ENCODE results near the gene LIMCH1. TPM values are rescaled to one million over a fixed set of nuclear protein-coding genes. Genes with fewer than 3 reads are reported as not detected.

LIMCH1 gene
- total RNA-seq, 1 donor from 2014 or later, result 87.2 TPM

- Histone ChIP-seq H3K9ac (ENCODE audit: low read depth in 1 of 3, low read length in 3 of 3) (no peak overlapping the region), H3K27me3 (ENCODE audit: control insufficient read depth in 3 of 3, insufficient read depth in 3 of 3, low read length in 3 of 3) (peaks cover 0 to 7% (median 5%) of the 10 kb centered on the region in 3 donors), H3K36me3 (ENCODE audit: control insufficient read depth in 3 of 3, insufficient read depth in 3 of 3, low read length in 3 of 3) (no peaks in the 10 kb centered on the region)
These were observed 177.2 kb downstream of the LIMCH1 start for GRCh38 chr4:41715155-41715554.

DNA sequence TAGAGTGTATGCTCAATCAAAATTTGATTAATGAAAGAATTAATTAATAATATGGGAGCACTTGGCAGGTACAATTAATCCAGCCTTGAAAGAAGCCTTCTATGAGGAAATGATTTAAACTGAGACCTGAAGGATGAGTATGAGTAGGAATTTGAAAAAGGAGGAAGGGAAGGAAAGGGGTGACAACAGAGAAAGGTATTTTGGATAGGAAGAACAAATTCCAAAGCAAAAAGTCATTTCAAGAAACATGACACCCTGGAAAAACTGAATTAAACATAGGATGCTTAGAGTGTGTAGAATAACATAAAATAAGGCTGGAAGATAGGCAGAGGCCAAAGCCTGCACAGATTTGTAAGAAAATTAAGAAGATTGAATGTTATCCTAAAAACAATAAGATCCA is 180.9 kb downstream of the LIMCH1 start:
- Histone ChIP-seq H3K4me3 (ENCODE audit: low read length in 3 of 3) (no peak overlapping the region), H3K9ac (ENCODE audit: low read depth in 1 of 3, low read length in 3 of 3) (no peak overlapping the region), H3K27ac (ENCODE audit: low read depth, low read length) (no peak overlapping the region), H3K27me3 (ENCODE audit: control insufficient read depth in 3 of 3, insufficient read depth in 3 of 3, low read length in 3 of 3) (peaks cover 0 to 10% (median 7%) of the 10 kb centered on the region in 3 donors), H3K4me1 (ENCODE audit: control insufficient read depth in 3 of 3, insufficient read depth in 3 of 3, low read length in 3 of 3) (no peaks in the 10 kb centered on the region), H3K36me3 (ENCODE audit: control insufficient read depth in 3 of 3, insufficient read depth in 3 of 3, low read length in 3 of 3) (no peaks in the 10 kb centered on the region), H3K9me3 (ENCODE audit: control insufficient read depth in 3 of 3, low read length in 3 of 3) (no peaks in the 10 kb centered on the region)

More at GRCh38 chr4:41715155-41715554, 177.2 kb downstream of the LIMCH1 start:
- Histone ChIP-seq H3K4me1 (ENCODE audit: control insufficient read depth in 3 of 3, insufficient read depth in 3 of 3, low read length in 3 of 3) (no peaks in the 10 kb centered on the region), H3K27ac (ENCODE audit: low read depth, low read length) (no peak overlapping the region), H3K9me3 (ENCODE audit: control insufficient read depth in 3 of 3, low read length in 3 of 3) (no peaks in the 10 kb centered on the region), H3K4me3 (ENCODE audit: low read length in 3 of 3) (no peak overlapping the region)

- Histone ChIP-seq H3K4me3 (ENCODE audit: low read length in 3 of 3) (no peak overlapping the region), H3K36me3 (ENCODE audit: control insufficient read depth in 3 of 3, insufficient read depth in 3 of 3, low read length in 3 of 3) (no peaks in the 10 kb centered on the region), H3K9ac (ENCODE audit: low read depth in 1 of 3, low read length in 3 of 3) (no peak overlapping the region), H3K27ac (ENCODE audit: low read depth, low read length) (no peak overlapping the region), H3K4me1 (ENCODE audit: control insufficient read depth in 3 of 3, insufficient read depth in 3 of 3, low read length in 3 of 3) (no peaks in the 10 kb centered on the region), H3K9me3 (ENCODE audit: control insufficient read depth in 3 of 3, low read length in 3 of 3) (no peaks in the 10 kb centered on the region), H3K27me3 (ENCODE audit: control insufficient read depth in 3 of 3, insufficient read depth in 3 of 3, low read length in 3 of 3) (peaks cover 0 to 10% (median 7%) of the 10 kb centered on the region in 3 donors)
These were observed 181.5 kb downstream of the LIMCH1 start for GRCh38 chr4:41719417-41719816.

GRCh38 chr4:41722181-41722580 is 184.2 kb downstream of the LIMCH1 start:
- Histone ChIP-seq H3K4me1 (ENCODE audit: control insufficient read depth in 3 of 3, insufficient read depth in 3 of 3, low read length in 3 of 3) (no peaks in the 10 kb centered on the region), H3K9ac (ENCODE audit: low read depth in 1 of 3, low read length in 3 of 3) (no peak overlapping the region), H3K27ac (ENCODE audit: low read depth, low read length) (no peak overlapping the region), H3K4me3 (ENCODE audit: low read length in 3 of 3) (no peak overlapping the region), H3K36me3 (ENCODE audit: control insufficient read depth in 3 of 3, insufficient read depth in 3 of 3, low read length in 3 of 3) (no peaks in the 10 kb centered on the region), H3K27me3 (ENCODE audit: control insufficient read depth in 3 of 3, insufficient read depth in 3 of 3, low read length in 3 of 3) (peaks cover 0 to 8% (median 5%) of the 10 kb centered on the region in 3 donors), H3K9me3 (ENCODE audit: control insufficient read depth in 3 of 3, low read length in 3 of 3) (peaks cover 0 to 6% (median 0%) of the 10 kb centered on the region in 3 donors)

DNA sequence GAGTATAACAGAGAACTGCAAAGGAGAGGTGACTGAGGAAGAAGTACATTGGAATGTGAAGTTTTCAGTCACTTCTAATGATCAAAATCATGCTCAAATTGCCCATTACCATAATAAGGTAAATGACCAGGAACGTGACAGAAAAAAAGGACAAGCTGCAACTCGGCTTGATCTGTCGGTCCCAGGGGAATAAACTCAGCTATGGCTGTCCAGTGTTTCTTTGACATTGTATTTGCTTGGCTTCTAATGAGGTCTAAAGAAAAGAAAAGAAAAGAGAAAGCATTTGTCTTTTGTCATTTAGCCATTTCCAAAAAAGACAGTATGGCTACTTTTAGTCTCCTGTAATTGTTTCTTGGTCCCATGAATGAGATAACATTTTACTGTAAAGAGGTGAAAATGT is 185.3 kb downstream of the LIMCH1 start:
- Histone ChIP-seq H3K4me3 (ENCODE audit: low read length in 3 of 3) (no peak overlapping the region), H3K9ac (ENCODE audit: low read depth in 1 of 3, low read length in 3 of 3) (no peak overlapping the region), H3K4me1 (ENCODE audit: control insufficient read depth in 3 of 3, insufficient read depth in 3 of 3, low read length in 3 of 3) (no peaks in the 10 kb centered on the region), H3K36me3 (ENCODE audit: control insufficient read depth in 3 of 3, insufficient read depth in 3 of 3, low read length in 3 of 3) (no peaks in the 10 kb centered on the region), H3K9me3 (ENCODE audit: control insufficient read depth in 3 of 3, low read length in 3 of 3) (peaks cover 0 to 6% (median 0%) of the 10 kb centered on the region in 3 donors), H3K27ac (ENCODE audit: low read depth, low read length) (no peak overlapping the region), H3K27me3 (ENCODE audit: control insufficient read depth in 3 of 3, insufficient read depth in 3 of 3, low read length in 3 of 3) (peaks cover 2 to 12% (median 5%) of the 10 kb centered on the region in 3 donors)

DNA sequence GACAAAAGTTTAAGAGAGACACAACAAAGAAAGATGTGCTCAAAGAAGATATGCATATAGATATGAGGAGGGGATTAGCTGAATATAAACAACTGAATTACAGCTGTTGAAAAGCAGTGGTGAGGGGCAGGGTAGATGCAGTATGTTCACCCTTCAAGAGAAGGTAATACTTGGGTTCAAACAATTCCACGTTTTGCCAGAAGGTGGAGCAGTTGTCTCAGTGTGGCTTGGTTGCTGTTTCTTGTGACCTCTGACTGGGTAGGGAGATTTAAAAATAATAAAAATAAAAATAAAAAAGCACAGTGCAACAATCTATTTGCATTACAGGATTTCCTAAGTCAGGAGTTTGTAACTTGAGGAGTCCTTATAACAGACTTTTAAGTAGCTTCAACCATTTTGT is 187.3 kb downstream of the LIMCH1 start:
- H3K4me1 ChIP-seq (ENCODE audit: control insufficient read depth in 3 of 3, insufficient read depth in 3 of 3, low read length in 3 of 3), result no peaks in the 10 kb centered on the region
- H3K9me3 ChIP-seq (ENCODE audit: control insufficient read depth in 3 of 3, low read length in 3 of 3), result peaks cover 0 to 6% (median 0%) of the 10 kb centered on the region in 3 donors
- no peaks in the 10 kb centered on the region for H3K36me3 ChIP-seq (ENCODE audit: control insufficient read depth in 3 of 3, insufficient read depth in 3 of 3, low read length in 3 of 3)
- no peak overlapping the region for H3K4me3 ChIP-seq (ENCODE audit: low read length in 3 of 3)
- H3K27me3 ChIP-seq (ENCODE audit: control insufficient read depth in 3 of 3, insufficient read depth in 3 of 3, low read length in 3 of 3), result peaks cover 3 to 12% (median 5%) of the 10 kb centered on the region in 3 donors
- no peak overlapping the region for H3K27ac ChIP-seq (ENCODE audit: low read depth, low read length)
- no peak overlapping the region for H3K9ac ChIP-seq (ENCODE audit: low read depth in 1 of 3, low read length in 3 of 3)

DNA sequence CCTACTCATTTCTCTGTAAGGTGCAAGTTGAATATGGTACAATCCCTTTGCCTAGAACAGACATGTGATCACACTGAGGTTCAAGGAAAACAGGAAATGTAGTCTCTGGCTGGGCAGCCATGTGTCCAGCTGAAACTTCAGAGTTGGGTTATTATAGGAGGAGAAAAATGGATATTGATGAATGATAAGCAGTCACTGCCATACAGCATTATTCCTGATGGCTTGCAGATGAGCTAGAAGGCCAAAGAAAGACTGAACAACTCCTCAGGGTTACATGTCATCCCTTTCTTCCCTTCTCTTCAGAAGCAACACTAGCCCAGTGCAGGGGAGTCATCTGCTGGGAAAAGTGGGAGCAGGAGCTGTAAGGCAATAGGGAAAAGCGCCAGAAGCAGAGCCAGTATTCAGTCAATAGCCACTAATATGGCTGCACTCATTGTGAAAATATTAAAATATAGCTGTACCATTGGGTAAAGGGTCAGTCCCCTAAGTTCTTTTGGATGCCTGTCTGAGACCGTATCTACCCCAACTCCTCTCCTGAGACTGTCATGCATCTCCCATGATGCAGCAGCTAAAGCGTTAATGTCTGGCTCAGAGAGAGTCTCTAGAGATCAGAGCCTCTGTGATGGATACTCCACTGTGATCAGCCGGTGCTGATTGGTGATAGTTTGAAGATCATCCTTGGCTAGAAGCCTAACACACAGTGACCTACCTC is 190.1 kb downstream of the LIMCH1 start:
- H3K27ac ChIP-seq (ENCODE audit: low read depth, low read length), result no peak overlapping the region
- no peaks in the 10 kb centered on the region for H3K36me3 ChIP-seq (ENCODE audit: control insufficient read depth in 3 of 3, insufficient read depth in 3 of 3, low read length in 3 of 3)
- peaks cover 0 to 6% (median 0%) of the 10 kb centered on the region in 3 donors for H3K9me3 ChIP-seq (ENCODE audit: control insufficient read depth in 3 of 3, low read length in 3 of 3)
- H3K4me1 ChIP-seq (ENCODE audit: control insufficient read depth in 3 of 3, insufficient read depth in 3 of 3, low read length in 3 of 3), result no peaks in the 10 kb centered on the region
- no peak overlapping the region for H3K4me3 ChIP-seq (ENCODE audit: low read length in 3 of 3)
- H3K27me3 ChIP-seq (ENCODE audit: control insufficient read depth in 3 of 3, insufficient read depth in 3 of 3, low read length in 3 of 3), result peaks cover 8 to 16% (median 10%) of the 10 kb centered on the region in 3 donors
- H3K9ac ChIP-seq (ENCODE audit: low read depth in 1 of 3, low read length in 3 of 3), result no peak overlapping the region

- Histone ChIP-seq H3K9me3 (ENCODE audit: control insufficient read depth in 3 of 3, low read length in 3 of 3) (peaks cover 0 to 6% (median 0%) of the 10 kb centered on the region in 3 donors), H3K27me3 (ENCODE audit: control insufficient read depth in 3 of 3, insufficient read depth in 3 of 3, low read length in 3 of 3) (peaks cover 8 to 16% (median 10%) of the 10 kb centered on the region in 3 donors), H3K27ac (ENCODE audit: low read depth, low read length) (no peak overlapping the region), H3K4me1 (ENCODE audit: control insufficient read depth in 3 of 3, insufficient read depth in 3 of 3, low read length in 3 of 3) (no peaks in the 10 kb centered on the region), H3K9ac (ENCODE audit: low read depth in 1 of 3, low read length in 3 of 3) (no peak overlapping the region), H3K36me3 (ENCODE audit: control insufficient read depth in 3 of 3, insufficient read depth in 3 of 3, low read length in 3 of 3) (no peaks in the 10 kb centered on the region), H3K4me3 (ENCODE audit: low read length in 3 of 3) (no peak overlapping the region)
These were observed 190.6 kb downstream of the LIMCH1 start for GRCh38 chr4:41728573-41728913.

GRCh38 chr4:41731569-41732126 is 193.7 kb downstream of the LIMCH1 start:
- H3K27ac ChIP-seq (ENCODE audit: low read depth, low read length), result no peak overlapping the region
- peaks cover 8 to 17% (median 12%) of the 10 kb centered on the region in 3 donors for H3K27me3 ChIP-seq (ENCODE audit: control insufficient read depth in 3 of 3, insufficient read depth in 3 of 3, low read length in 3 of 3)
- no peak overlapping the region for H3K4me3 ChIP-seq (ENCODE audit: low read length in 3 of 3)
- H3K9me3 ChIP-seq (ENCODE audit: control insufficient read depth in 3 of 3, low read length in 3 of 3), result peaks cover 0 to 3% (median 0%) of the 10 kb centered on the region in 3 donors
- H3K9ac ChIP-seq (ENCODE audit: low read depth in 1 of 3, low read length in 3 of 3), result no peak overlapping the region
- H3K36me3 ChIP-seq (ENCODE audit: control insufficient read depth in 3 of 3, insufficient read depth in 3 of 3, low read length in 3 of 3), result no peaks in the 10 kb centered on the region
- no peaks in the 10 kb centered on the region for H3K4me1 ChIP-seq (ENCODE audit: control insufficient read depth in 3 of 3, insufficient read depth in 3 of 3, low read length in 3 of 3)

DNA sequence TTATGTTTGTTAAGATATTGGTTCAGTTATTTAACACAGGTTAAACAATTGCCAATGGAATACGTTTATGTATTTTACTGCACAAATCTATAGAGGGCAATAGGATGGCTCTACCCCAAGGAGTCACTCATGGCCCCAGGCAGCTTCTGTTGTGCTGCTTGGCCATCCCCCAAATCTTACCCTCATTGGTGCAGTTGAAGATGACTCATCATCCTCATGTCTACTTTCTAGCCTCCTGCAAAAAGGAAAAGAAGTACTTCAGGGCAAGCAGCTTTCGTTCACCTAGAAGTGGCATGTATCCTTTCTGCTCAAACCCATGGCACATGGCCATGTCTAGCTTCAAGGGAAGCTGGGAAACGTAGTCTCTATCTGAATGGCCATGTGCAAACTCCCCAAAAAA is 196.4 kb downstream of the LIMCH1 start:
- peaks cover 8 to 18% (median 13%) of the 10 kb centered on the region in 3 donors for H3K27me3 ChIP-seq (ENCODE audit: control insufficient read depth in 3 of 3, insufficient read depth in 3 of 3, low read length in 3 of 3)
- H3K9me3 ChIP-seq (ENCODE audit: control insufficient read depth in 3 of 3, low read length in 3 of 3), result no peaks in the 10 kb centered on the region
- no peaks in the 10 kb centered on the region for H3K36me3 ChIP-seq (ENCODE audit: control insufficient read depth in 3 of 3, insufficient read depth in 3 of 3, low read length in 3 of 3)
- H3K9ac ChIP-seq (ENCODE audit: low read depth in 1 of 3, low read length in 3 of 3), result no peak overlapping the region
- no peaks in the 10 kb centered on the region for H3K4me1 ChIP-seq (ENCODE audit: control insufficient read depth in 3 of 3, insufficient read depth in 3 of 3, low read length in 3 of 3)
- H3K27ac ChIP-seq (ENCODE audit: low read depth, low read length), result no peak overlapping the region
- H3K4me3 ChIP-seq (ENCODE audit: low read length in 3 of 3), result no peak overlapping the region

Data from skeletal muscle tissue (tissue), 4 donors.